ENCODE results near the gene SLC29A3. TPM values are rescaled to one million over a fixed set of nuclear protein-coding genes. Genes with fewer than 3 reads are reported as not detected.

SLC29A3 gene
- total RNA-seq, 1 experiment from 2014 or later, result 9.2 TPM

GRCh38 chr10:71357792-71358265 lies 38.8 kb downstream of the SLC29A3 start:
- no CpG with 5 or more reads among the region's 7 CpGs for WGBS (ENCODE audit: extremely low coverage, insufficient read length, low lambda C conversion rate)
- H3K27me3 ChIP-seq (ENCODE audit: insufficient read depth, low read length), result no peaks in the 10 kb centered on the region

More at GRCh38 chr10:71357792-71358265, 38.8 kb downstream of the SLC29A3 start:
- Histone ChIP-seq H3T11ph (ENCODE audit: low read length) (no peak overlapping the region), H3K27ac (ENCODE audit: insufficient read length, low read depth, low read length) (no peak overlapping the region), H3K79me2 (ENCODE audit: insufficient read depth, low read length) (no peaks in the 10 kb centered on the region), H3K23me2 (ENCODE audit: insufficient read length, low read depth, low read length, poor library complexity, severe bottlenecking) (no peaks in the 10 kb centered on the region), H2AFZ (ENCODE audit: low read length) (no peak overlapping the region), H3K4ac (ENCODE audit: low read depth, low read length) (no peak overlapping the region), H3K18ac (ENCODE audit: insufficient read length, low read depth, low read length) (no peak overlapping the region), H2BK12ac (ENCODE audit: insufficient read length, low read depth, low read length) (no peak overlapping the region), H3K23ac (ENCODE audit: insufficient read length, low read depth, low read length) (no peak overlapping the region), H3K9ac (ENCODE audit: extremely low read depth, insufficient read length, low read length) (no peak overlapping the region), H4K20me1 (ENCODE audit: control insufficient read depth, insufficient read depth, insufficient read length) (no peaks in the 10 kb centered on the region), H3K4me1 (ENCODE audit: insufficient read depth, low read length) (no peaks in the 10 kb centered on the region), H2AK5ac (ENCODE audit: insufficient read length, low read length) (no peak overlapping the region), H2BK120ac (ENCODE audit: low read depth, low read length, poor library complexity, severe bottlenecking) (no peak overlapping the region), H3K56ac (ENCODE audit: insufficient read length, low read depth, low read length) (no peak overlapping the region), H2BK15ac (ENCODE audit: low read depth, low read length) (no peak overlapping the region), H4K8ac (replicated peaks; ENCODE audit: insufficient read length, low read depth, low read length) (no peak overlapping the region), H3K4me2 (ENCODE audit: insufficient read depth, insufficient read length, low read length) (no peak overlapping the region), H2BK20ac (ENCODE audit: low read depth, low read length, poor library complexity, severe bottlenecking) (no peak overlapping the region), H4K91ac (ENCODE audit: insufficient read length, low read depth, low read length) (no peak overlapping the region), H3K14ac (ENCODE audit: insufficient read depth, low read length) (no peak overlapping the region), H2BK5ac (ENCODE audit: insufficient read length, low read length) (no peak overlapping the region), H3K79me1 (ENCODE audit: insufficient read depth, low read depth, low read length, poor library complexity, severe bottlenecking) (no peaks in the 10 kb centered on the region), H4K5ac (ENCODE audit: insufficient read length, low read depth, low read length) (no peak overlapping the region), H3K9me3 (ENCODE audit: control insufficient read depth, low read depth, low read length) (no peaks in the 10 kb centered on the region)
- DNase-seq, result no peak
- H3K9me3 Mint-ChIP-seq, result no peaks in the 10 kb centered on the region
- no peak overlapping the region for H3K4me3 Mint-ChIP-seq
- H3K36me3 Mint-ChIP-seq (ENCODE audit: insufficient read depth in 1 of 3, low read depth in 3 of 3), result peaks cover 9 to 32% (median 19%) of the 10 kb centered on the region in 3 experiments; a peak in 6 of 7 replicates
- H3K27ac Mint-ChIP-seq, result no peak overlapping the region
- no peak for TF ChIP-seq CTCF (conservative IDR thresholded peaks at IDR 0.05)
- peaks cover 4% of the 10 kb centered on the region in 2 experiments; a peak in 3 of 4 replicates for H3K4me1 Mint-ChIP-seq
- no peaks in the 10 kb centered on the region for H3K27me3 Mint-ChIP-seq (ENCODE audit: low read depth)

All from H9 (cell line).